PC-9 (cell line): Measurements from ENCODE around the gene ARMC9.

Experiments used
- EZH2 ChIP-seq: fragments of 200-600 bp; sonication (generic); IDR thresholded peaks from 2 replicates; pipeline ENCODE4 v1.8.0; 2017; ENCODE audit warnings: antibody characterized with exemption, low read depth
- TF ChIP-seq, protein P1 (sequence below): fragments of 200-600 bp; sonication (generic); conservative IDR thresholded peaks from 2 replicates; pipeline ENCODE4 v1.6.1; 2017; ENCODE audit warnings: mixed run types, antibody characterized with exemption, mild to moderate bottlenecking, moderate library complexity

DNA sequence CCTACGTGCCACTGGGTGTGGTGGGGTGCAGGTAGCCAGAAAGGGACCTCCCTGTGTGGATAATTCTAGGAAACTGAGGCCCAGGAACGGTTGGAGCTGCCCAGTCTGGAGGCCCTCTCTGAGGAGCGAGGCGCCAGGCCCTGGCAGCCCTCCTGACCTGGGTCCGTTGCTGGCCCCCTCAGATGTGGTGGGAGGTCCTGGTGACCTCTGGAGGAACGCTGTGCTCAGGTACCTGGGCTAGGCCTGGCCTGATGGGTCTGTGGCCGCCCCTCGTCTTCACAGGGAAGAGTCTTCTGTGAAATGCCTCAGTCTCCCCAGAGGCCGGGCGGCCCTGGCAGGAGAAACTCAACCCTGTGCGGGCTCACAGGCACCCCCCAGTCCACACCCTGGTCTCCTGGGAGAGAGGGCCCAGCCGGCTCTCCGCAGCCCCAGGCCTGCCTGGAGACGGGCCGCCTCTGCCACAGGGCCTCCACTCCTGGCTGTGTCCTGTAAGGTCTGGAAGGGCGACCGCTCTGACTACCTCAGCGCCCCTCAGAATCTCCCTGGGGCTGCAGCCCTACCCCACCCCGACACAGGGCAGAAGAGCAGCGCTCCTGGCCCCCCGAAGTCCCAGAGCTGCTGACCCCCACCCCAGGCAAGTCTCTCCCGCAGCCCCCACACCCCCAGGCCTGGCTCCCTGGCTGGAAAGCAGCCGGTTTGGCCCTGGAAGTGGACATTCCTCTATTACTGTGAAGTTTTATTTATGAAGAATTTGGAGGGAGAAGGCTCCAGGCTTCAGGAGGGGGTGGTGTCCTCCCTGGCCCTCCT lies 200.8 kb downstream of the ARMC9 start:
- TF ChIP-seq, protein P1, sequence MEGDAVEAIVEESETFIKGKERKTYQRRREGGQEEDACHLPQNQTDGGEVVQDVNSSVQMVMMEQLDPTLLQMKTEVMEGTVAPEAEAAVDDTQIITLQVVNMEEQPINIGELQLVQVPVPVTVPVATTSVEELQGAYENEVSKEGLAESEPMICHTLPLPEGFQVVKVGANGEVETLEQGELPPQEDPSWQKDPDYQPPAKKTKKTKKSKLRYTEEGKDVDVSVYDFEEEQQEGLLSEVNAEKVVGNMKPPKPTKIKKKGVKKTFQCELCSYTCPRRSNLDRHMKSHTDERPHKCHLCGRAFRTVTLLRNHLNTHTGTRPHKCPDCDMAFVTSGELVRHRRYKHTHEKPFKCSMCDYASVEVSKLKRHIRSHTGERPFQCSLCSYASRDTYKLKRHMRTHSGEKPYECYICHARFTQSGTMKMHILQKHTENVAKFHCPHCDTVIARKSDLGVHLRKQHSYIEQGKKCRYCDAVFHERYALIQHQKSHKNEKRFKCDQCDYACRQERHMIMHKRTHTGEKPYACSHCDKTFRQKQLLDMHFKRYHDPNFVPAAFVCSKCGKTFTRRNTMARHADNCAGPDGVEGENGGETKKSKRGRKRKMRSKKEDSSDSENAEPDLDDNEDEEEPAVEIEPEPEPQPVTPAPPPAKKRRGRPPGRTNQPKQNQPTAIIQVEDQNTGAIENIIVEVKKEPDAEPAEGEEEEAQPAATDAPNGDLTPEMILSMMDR = no peak
- TF ChIP-seq EZH2 = no peak
